Mesenchymal stem cell (in vitro differentiated cells and primary cell): ENCODE measurements around the gene CPM.

Experiments
- DNase-seq: peaks from one replicate; pipeline ENCODE4 v3.0.0-alpha.2; 2013
- H2AFZ ChIP-seq: one replicate; pipeline ENCODE4 v1.6.1; 2013; ENCODE audit warnings: low read depth, mild to moderate bottlenecking, control low read depth, inconsistent platforms, low read length, moderate library complexity
- H2AK5ac ChIP-seq: 2 replicates; pipeline ENCODE4 v1.6.1; 2013; ENCODE audit warnings: low read length, moderate library complexity, mild to moderate bottlenecking, inconsistent platforms; ENCODE audit not compliant: severe bottlenecking
- H2BK120ac ChIP-seq: one replicate; pipeline ENCODE4 v1.6.1; 2013; ENCODE audit warnings: low read depth, mild to moderate bottlenecking, inconsistent platforms, low read length, moderate library complexity
- H2BK12ac ChIP-seq, 2 experiments: one replicate each; pipeline ENCODE4 v1.6.1; 2013; ENCODE audit warnings: inconsistent platforms in 2 of 2, low read length in 2 of 2, mild to moderate bottlenecking in 2 of 2, moderate library complexity in 2 of 2, control low read depth in 1 of 2
- H2BK15ac ChIP-seq: one replicate; pipeline ENCODE4 v1.6.1; 2013; ENCODE audit warnings: mild to moderate bottlenecking, low read depth, inconsistent platforms; ENCODE audit not compliant: poor library complexity, severe bottlenecking
- H2BK5ac ChIP-seq: 2 replicates; pipeline ENCODE4 v1.6.1; 2013; ENCODE audit warnings: low read depth, mild to moderate bottlenecking, low read length, control low read depth, inconsistent platforms; ENCODE audit not compliant: poor library complexity, severe bottlenecking
- H3K14ac ChIP-seq, 2 experiments: one replicate each; pipeline ENCODE4 v1.6.1; 2013; ENCODE audit warnings: inconsistent platforms in 2 of 2, low read length in 2 of 2, control low read depth in 1 of 2, mild to moderate bottlenecking in 1 of 2, moderate library complexity in 1 of 2
- H3K18ac ChIP-seq, 2 experiments: one replicate each; pipeline ENCODE4 v1.6.1; 2013; ENCODE audit warnings: inconsistent platforms in 2 of 2, low read length in 2 of 2, control low read depth in 1 of 2, low read depth in 1 of 2, mild to moderate bottlenecking in 1 of 2
- H3K23ac ChIP-seq, 2 experiments: one replicate each; pipeline ENCODE4 v1.6.1; 2013; ENCODE audit warnings: inconsistent platforms in 2 of 2, low read length in 2 of 2, mild to moderate bottlenecking in 2 of 2, moderate library complexity in 2 of 2, control low read depth in 1 of 2
- H3K27ac ChIP-seq: 2 replicates; pipeline ENCODE4 v1.5.1; 2013; ENCODE audit warnings: mild to moderate bottlenecking, moderate library complexity, low read length, control low read depth, inconsistent platforms; ENCODE audit not compliant: poor library complexity, severe bottlenecking
- H3K27me3 ChIP-seq, 2 experiments: 2 replicates each; pipeline versions ENCODE4 v1.6.1 to v1.7.0; 2013; ENCODE audit warnings: low read length in 2 of 2, mild to moderate bottlenecking in 2 of 2, moderate library complexity in 2 of 2, control low read depth in 1 of 2, inconsistent platforms in 1 of 2; ENCODE audit not compliant: control insufficient read depth in 1 of 2, insufficient read depth in 1 of 2
- H3K36me3 ChIP-seq, 2 experiments: 2 replicates each; pipeline versions ENCODE4 v1.6.1 to v1.7.0; 2013; ENCODE audit warnings: low read length in 2 of 2, control low read depth in 1 of 2, inconsistent platforms in 1 of 2, low read depth in 1 of 2, mild to moderate bottlenecking in 1 of 2; ENCODE audit not compliant: insufficient read depth in 2 of 2, control insufficient read depth in 1 of 2
- H3K4ac ChIP-seq, 2 experiments: one replicate each; pipeline ENCODE4 v1.6.1; 2013; ENCODE audit warnings: inconsistent platforms in 2 of 2, low read length in 2 of 2, mild to moderate bottlenecking in 2 of 2, moderate library complexity in 2 of 2, control low read depth in 1 of 2, low read depth in 1 of 2
- H3K4me1 ChIP-seq: 2 replicates; pipeline ENCODE4 v1.6.1; 2013; ENCODE audit warnings: low read depth, low read length, control low read depth; ENCODE audit not compliant: control insufficient read depth, insufficient read depth
- H3K4me2 ChIP-seq: 2 replicates; pipeline ENCODE4 v1.6.1; 2013; ENCODE audit warnings: low read length, mild to moderate bottlenecking, inconsistent platforms; ENCODE audit not compliant: poor library complexity, severe bottlenecking
- H3K4me3 ChIP-seq, 2 experiments: 2 replicates each; pipeline versions ENCODE4 v1.5.1 to v1.7.0; 2013; ENCODE audit warnings: low read length in 2 of 2, mild to moderate bottlenecking in 2 of 2, control low read depth in 1 of 2, low read depth in 1 of 2; ENCODE audit not compliant: insufficient read depth in 1 of 2
- H3K79me1 ChIP-seq: replicated peaks from 2 replicates; pipeline ENCODE4 v1.6.1; 2013; ENCODE audit warnings: mild to moderate bottlenecking, control low read depth, low read length, inconsistent platforms; ENCODE audit not compliant: poor library complexity, severe bottlenecking
- H3K9ac ChIP-seq: 2 replicates; pipeline ENCODE4 v1.7.0; 2013; ENCODE audit warnings: mild to moderate bottlenecking, low read length, moderate library complexity
- H3K9me3 ChIP-seq: 2 replicates; pipeline ENCODE4 v1.7.0; 2013; ENCODE audit warnings: mild to moderate bottlenecking, low read length; ENCODE audit not compliant: control insufficient read depth
- H4K8ac ChIP-seq: one replicate; pipeline ENCODE4 v1.6.1; 2013; ENCODE audit warnings: inconsistent platforms, mild to moderate bottlenecking, low read length, moderate library complexity
- H4K91ac ChIP-seq: one replicate; pipeline ENCODE4 v1.6.1; 2013; ENCODE audit warnings: mild to moderate bottlenecking, low read length, inconsistent platforms
- WGBS: methylation state at CpG from one replicate; pipeline ENCODE4 v1.1.7; 2013; ENCODE audit warnings: mixed read lengths; 5-methylcytosine and 5-hydroxymethylcytosine counted together

CPM gene

DNA sequence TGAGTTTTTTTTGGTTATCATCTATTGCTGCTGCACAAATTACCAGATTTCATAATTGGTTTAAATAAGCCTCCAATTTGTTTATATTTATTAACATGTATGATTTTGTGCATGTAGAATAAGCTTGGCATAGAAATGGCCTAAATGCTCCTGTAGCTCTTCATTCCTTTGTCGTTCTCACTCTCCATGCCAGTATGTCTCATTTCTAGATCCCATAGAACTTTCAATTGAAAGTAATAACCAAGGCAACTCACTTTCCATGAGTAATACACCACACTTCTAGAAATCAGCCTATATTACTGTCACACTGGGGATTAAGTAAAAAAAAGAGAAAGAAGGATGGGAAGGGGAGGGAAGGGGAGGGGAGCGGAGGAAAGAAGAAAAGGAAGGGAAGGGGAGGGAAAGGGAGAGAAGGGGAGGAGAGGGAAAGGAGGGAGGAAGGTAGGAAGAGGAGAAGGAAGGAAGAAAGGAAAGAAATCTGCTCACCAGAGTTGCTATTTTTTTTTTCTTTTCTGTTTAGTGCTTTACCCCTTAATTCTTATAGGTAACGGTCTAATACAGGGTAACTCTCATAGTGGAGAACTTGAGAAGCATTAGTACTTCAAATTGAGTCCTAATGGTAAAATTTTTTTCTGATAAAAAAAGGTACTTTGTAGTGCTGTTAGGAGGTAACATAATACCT, 79.4 kb downstream of the CPM start:
- WGBS = 96% methylated on average over 2 of the region's 3 CpGs

GRCh38 chr12:68851592-68852306, 81.2 kb downstream of the CPM start:
- no peaks in the 10 kb centered on the region for H3K9me3 ChIP-seq
- no peak overlapping the region for H3K18ac ChIP-seq
- H3K27me3 ChIP-seq = peaks cover 0 to 3% of the 10 kb centered on the region in 2 experiments
- H3K27ac ChIP-seq = no peak overlapping the region
- no peak overlapping the region for H2BK15ac ChIP-seq
- H4K91ac ChIP-seq = no peak overlapping the region
- no CpG with 5 or more reads among the region's 2 CpGs for WGBS
- no peak overlapping the region for H3K23ac ChIP-seq
- H3K14ac ChIP-seq = no peak overlapping the region
- H3K4me1 ChIP-seq = peaks cover 2% of the 10 kb centered on the region
- no peak overlapping the region for H3K4me2 ChIP-seq
- no peak overlapping the region for H2AFZ ChIP-seq
- no peak overlapping the region for H3K9ac ChIP-seq
- no peak overlapping the region for H4K8ac ChIP-seq
- H2BK12ac ChIP-seq = no peak overlapping the region
- DNase-seq = no peak
- no peak overlapping the region for H2BK120ac ChIP-seq
- no peak overlapping the region for H3K4me3 ChIP-seq
- no peak overlapping the region for H2AK5ac ChIP-seq
- no peak overlapping the region for H2BK5ac ChIP-seq
- peaks cover 0 to 3% of the 10 kb centered on the region in 2 experiments for H3K36me3 ChIP-seq
- H3K79me1 ChIP-seq = no peaks in the 10 kb centered on the region
- no peak overlapping the region for H3K4ac ChIP-seq

More for the DNA sequence above, 79.4 kb downstream of the CPM start:
- Histone ChIP-seq H3K9ac (no peak overlapping the region), H2BK15ac (no peak overlapping the region), H3K18ac (no peak overlapping the region), H3K4me1 (no peaks in the 10 kb centered on the region), H2BK120ac (no peak overlapping the region), H2AK5ac (no peak overlapping the region), H3K4me2 (no peak overlapping the region), H3K9me3 (no peaks in the 10 kb centered on the region), H3K27ac (no peak overlapping the region), H3K4me3 (no peak overlapping the region), H3K23ac (no peak overlapping the region), H3K4ac (no peak overlapping the region), H2BK5ac (no peak overlapping the region), H3K79me1 (no peaks in the 10 kb centered on the region), H3K27me3 (peaks cover 0 to 3% of the 10 kb centered on the region in 2 experiments), H4K91ac (no peak overlapping the region), H3K36me3 (no peaks in the 10 kb centered on the region), H2AFZ (no peak overlapping the region), H2BK12ac (no peak overlapping the region), H3K14ac (no peak overlapping the region), H4K8ac (no peak overlapping the region)
- no peak for DNase-seq

- Histone ChIP-seq H3K18ac (no peak overlapping the region), H2AFZ (no peak overlapping the region), H3K9me3 (no peaks in the 10 kb centered on the region), H2BK120ac (no peak overlapping the region), H4K91ac (no peak overlapping the region), H3K36me3 (peaks cover 4 to 13% of the 10 kb centered on the region in 2 experiments), H2AK5ac (no peak overlapping the region), H4K8ac (no peak overlapping the region), H3K23ac (no peak overlapping the region), H2BK15ac (no peak overlapping the region), H3K14ac (no peak overlapping the region), H3K4me2 (no peak overlapping the region), H2BK5ac (no peak overlapping the region), H3K4ac (no peak overlapping the region), H3K4me3 (no peak overlapping the region), H3K79me1 (no peaks in the 10 kb centered on the region), H3K4me1 (peaks cover 2% of the 10 kb centered on the region), H3K9ac (no peak overlapping the region), H3K27me3 (peaks cover 0 to 3% of the 10 kb centered on the region in 2 experiments), H2BK12ac (no peak overlapping the region), H3K27ac (no peak overlapping the region)
- WGBS = no CpG with 5 or more reads among the region's 4 CpGs
- no peak for DNase-seq
Observed at GRCh38 chr12:68850390-68850789, 82.6 kb downstream of the CPM start.

DNA sequence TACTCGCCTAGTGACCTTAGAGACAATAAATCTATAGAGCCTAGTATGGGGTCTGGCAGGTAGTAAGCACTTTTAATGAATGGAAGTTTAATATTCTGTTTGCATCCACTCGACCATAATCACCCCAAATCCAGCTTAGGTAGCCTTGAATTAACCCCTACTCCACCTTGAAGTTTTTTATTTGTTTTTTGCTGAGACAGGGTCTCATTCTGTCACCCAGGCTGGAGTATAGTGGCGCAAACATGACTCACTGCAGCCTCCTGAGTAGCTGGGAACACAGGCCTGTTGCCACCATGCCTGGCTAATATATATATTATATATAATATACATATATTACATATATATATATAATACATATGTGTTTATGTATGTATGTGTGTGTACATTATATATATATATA, 86.2 kb downstream of the CPM start:
- no peak for DNase-seq
- H4K91ac ChIP-seq = no peak overlapping the region
- no peaks in the 10 kb centered on the region for H3K9me3 ChIP-seq
- no peak overlapping the region for H2BK5ac ChIP-seq
- peaks cover 12 to 48% of the 10 kb centered on the region in 2 experiments for H3K36me3 ChIP-seq
- peaks cover 2% of the 10 kb centered on the region for H3K4me1 ChIP-seq
- no peak overlapping the region for H3K27ac ChIP-seq
- no peaks in the 10 kb centered on the region for H3K79me1 ChIP-seq
- 60% methylated on average over 1 of the region's 3 CpGs for WGBS
- no peak overlapping the region for H2AFZ ChIP-seq
- H3K9ac ChIP-seq = no peak overlapping the region
- no peak overlapping the region for H3K14ac ChIP-seq
- no peak overlapping the region for H4K8ac ChIP-seq
- no peaks in the 10 kb centered on the region for H3K27me3 ChIP-seq
- H2AK5ac ChIP-seq = no peak overlapping the region
- H3K18ac ChIP-seq = no peak overlapping the region
- no peak overlapping the region for H2BK15ac ChIP-seq
- no peak overlapping the region for H2BK120ac ChIP-seq
- no peak overlapping the region for H3K23ac ChIP-seq
- no peak overlapping the region for H3K4ac ChIP-seq
- no peak overlapping the region for H3K4me3 ChIP-seq
- no peak overlapping the region for H3K4me2 ChIP-seq
- no peak overlapping the region for H2BK12ac ChIP-seq
